ENCODE measurements around the gene FRMPD1. TPM values are rescaled to one million over a fixed set of nuclear protein-coding genes. Genes with fewer than 3 reads are reported as not detected.
A peak's percentile ranks its signal among the peaks of the same experiment; 100 is the strongest.

The FRMPD1 gene
- total and polyA plus RNA-seq, 11 donors = 0.03 to 1.9 (median 0.75) TPM

GRCh38 chr9:37740631-37741328, 90.0 kb downstream of the FRMPD1 start:
- intact Hi-C loops (cut with DNase I) = loop anchor here in 6 of 10 donors (10.0 kb wide), 7 partner anchors 146 to 664 kb away; partner anchors contain the start of genes TOMM5 (in 2 of the 6) and POLR1E (in 1 of the 6)
- Histone ChIP-seq H3K4me1 (no peaks in the 10 kb centered on the region), H3K9me3 (no peaks in the 10 kb centered on the region), H3K27ac (no peak overlapping the region), H3K36me3 (no peaks in the 10 kb centered on the region), H3K27me3 (no peaks in the 10 kb centered on the region), H3K4me3 (no peak overlapping the region)
- WGBS, 4 donors = 73 to 78% (median 75%) methylated on average over 10 to 15 of the region's 15 CpGs
- TF ChIP-seq, protein P1, sequence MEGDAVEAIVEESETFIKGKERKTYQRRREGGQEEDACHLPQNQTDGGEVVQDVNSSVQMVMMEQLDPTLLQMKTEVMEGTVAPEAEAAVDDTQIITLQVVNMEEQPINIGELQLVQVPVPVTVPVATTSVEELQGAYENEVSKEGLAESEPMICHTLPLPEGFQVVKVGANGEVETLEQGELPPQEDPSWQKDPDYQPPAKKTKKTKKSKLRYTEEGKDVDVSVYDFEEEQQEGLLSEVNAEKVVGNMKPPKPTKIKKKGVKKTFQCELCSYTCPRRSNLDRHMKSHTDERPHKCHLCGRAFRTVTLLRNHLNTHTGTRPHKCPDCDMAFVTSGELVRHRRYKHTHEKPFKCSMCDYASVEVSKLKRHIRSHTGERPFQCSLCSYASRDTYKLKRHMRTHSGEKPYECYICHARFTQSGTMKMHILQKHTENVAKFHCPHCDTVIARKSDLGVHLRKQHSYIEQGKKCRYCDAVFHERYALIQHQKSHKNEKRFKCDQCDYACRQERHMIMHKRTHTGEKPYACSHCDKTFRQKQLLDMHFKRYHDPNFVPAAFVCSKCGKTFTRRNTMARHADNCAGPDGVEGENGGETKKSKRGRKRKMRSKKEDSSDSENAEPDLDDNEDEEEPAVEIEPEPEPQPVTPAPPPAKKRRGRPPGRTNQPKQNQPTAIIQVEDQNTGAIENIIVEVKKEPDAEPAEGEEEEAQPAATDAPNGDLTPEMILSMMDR (IDR thresholded peaks at IDR 0.05) = no peak
- no peak for TF ChIP-seq POLR2A (IDR thresholded peaks at IDR 0.05)
- DNase-seq = no peak
- ATAC-seq = no peak

DNA sequence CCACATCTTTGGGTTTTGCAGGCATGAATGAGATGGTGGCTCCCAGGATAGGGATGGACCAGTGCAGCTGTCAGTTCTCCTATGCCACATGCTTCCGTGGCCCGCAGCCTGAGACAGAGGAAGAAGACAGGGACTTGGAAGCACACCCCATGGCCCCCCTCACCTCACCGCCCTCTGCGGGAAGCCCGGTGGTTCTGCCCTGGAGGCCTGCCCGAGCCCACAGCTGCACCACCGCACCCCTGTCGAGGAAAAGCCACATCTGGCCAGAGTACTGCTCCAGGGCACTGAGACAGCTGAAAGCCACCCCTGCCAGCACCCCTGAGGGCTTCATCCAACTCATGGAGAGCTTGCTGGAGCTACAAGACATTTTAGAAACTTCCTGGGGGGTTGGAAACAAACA, 95.2 kb downstream of the FRMPD1 start:
- DNase-seq (no peak), ATAC-seq (no peak)
- Histone ChIP-seq H3K27ac (no peak overlapping the region), H3K36me3 (no peaks in the 10 kb centered on the region), H3K9me3 (no peaks in the 10 kb centered on the region), H3K4me1 (no peaks in the 10 kb centered on the region), H3K27me3 (no peaks in the 10 kb centered on the region), H3K4me3 (no peak overlapping the region)
- WGBS, 4 donors = 69 to 94% (median 84%) methylated on average over 2 to 8 of the region's 8 CpGs
- intact Hi-C loops (cut with DNase I) = loop anchor here in 6 of 10 donors (5.0 to 10.0 kb wide), 12 partner anchors 61 to 659 kb away; partner anchors contain the start of genes TOMM5 (in 2 of the 6) and POLR1E (in 1 of the 6)
- TF ChIP-seq POLR2A (IDR thresholded peaks at IDR 0.05) = no peak
- TF ChIP-seq, protein P1 (IDR thresholded peaks at IDR 0.05) = no peak

GRCh38 chr9:37746448-37747270, 95.9 kb downstream of the FRMPD1 start:
- WGBS, 4 donors = 69 to 82% (median 81%) methylated on average over 11 to 24 of the region's 24 CpGs
- intact Hi-C loops (cut with DNase I) = loop anchor here in 6 of 10 donors (5.0 to 10.0 kb wide), 12 partner anchors 61 to 658 kb away; partner anchors contain the start of genes TOMM5 (in 2 of the 6) and POLR1E (in 1 of the 6)
- no peaks in the 10 kb centered on the region for H3K4me1 ChIP-seq
- no peak for DNase-seq
- no peak overlapping the region for H3K4me3 ChIP-seq
- no peak overlapping the region for H3K27ac ChIP-seq
- no peaks in the 10 kb centered on the region for H3K27me3 ChIP-seq
- ATAC-seq = peak in 1 of 4 donors; percentile 11
- no peaks in the 10 kb centered on the region for H3K36me3 ChIP-seq
- no peak for TF ChIP-seq POLR2A (IDR thresholded peaks at IDR 0.05)
- TF ChIP-seq, protein P1 (IDR thresholded peaks at IDR 0.05) = no peak
- no peaks in the 10 kb centered on the region for H3K9me3 ChIP-seq

Data from heart left ventricle (tissue), 16 donors.